GM21786 (cell line): ENCODE results near the gene TTPAL.

Source experiments
- ATAC-seq: cut with Tn5 transposase; IDR thresholded peaks from one replicate; pipeline ENCODE4 v1.9.1; 2021; ENCODE audit not compliant: unreplicated experiment

Gene TTPAL

GRCh38 chr20:44439318-44439717 is 36.4 kb upstream of the TTPAL start:
- ATAC-seq, result no peak

GRCh38 chr20:44442298-44443070 is 33.2 kb upstream of the TTPAL start:
- ATAC-seq, result no peak

GRCh38 chr20:44445742-44446710 is 29.6 kb upstream of the TTPAL start:
- ATAC-seq, result no peak

- ATAC-seq, result no peak
Measured at GRCh38 chr20:44447827-44448419, 27.8 kb upstream of the TTPAL start.

GRCh38 chr20:44448753-44449546 is 26.7 kb upstream of the TTPAL start:
- no peak for ATAC-seq

- no peak for ATAC-seq
Measured at GRCh38 chr20:44449864-44450263, 25.8 kb upstream of the TTPAL start.

- ATAC-seq, result no peak
Measured at GRCh38 chr20:44450281-44450889, 25.3 kb upstream of the TTPAL start.

GRCh38 chr20:44450903-44451450 is 24.7 kb upstream of the TTPAL start:
- ATAC-seq, result no peak

- ATAC-seq, result no peak
Measured at GRCh38 chr20:44454306-44454963, 21.2 kb upstream of the TTPAL start.

- no peak for ATAC-seq
Measured at GRCh38 chr20:44455126-44455525, 20.5 kb upstream of the TTPAL start.

GRCh38 chr20:44456611-44457010 is 19.1 kb upstream of the TTPAL start:
- ATAC-seq, result no peak

GRCh38 chr20:44457016-44457415 is 18.7 kb upstream of the TTPAL start:
- ATAC-seq, result no peak

GRCh38 chr20:44459271-44459670 is 16.4 kb upstream of the TTPAL start:
- no peak for ATAC-seq

GRCh38 chr20:44460795-44461141 is 14.9 kb upstream of the TTPAL start:
- ATAC-seq, result no peak

- no peak for ATAC-seq
Measured at GRCh38 chr20:44461142-44461802, 14.4 kb upstream of the TTPAL start.

GRCh38 chr20:44461803-44462174 is 13.9 kb upstream of the TTPAL start:
- ATAC-seq, result no peak

- no peak for ATAC-seq
Measured at GRCh38 chr20:44463466-44463865, 12.2 kb upstream of the TTPAL start.

- no peak for ATAC-seq
Measured at GRCh38 chr20:44464514-44464913, 11.2 kb upstream of the TTPAL start.

GRCh38 chr20:44465001-44465560 is 10.6 kb upstream of the TTPAL start:
- no peak for ATAC-seq
